Adrenal gland (tissue), 12 donors: ENCODE data around the gene LPP. TPM values are rescaled to one million over a fixed set of nuclear protein-coding genes. Genes with fewer than 3 reads are reported as not detected.

Experiments
- DNase-seq, 7 donors: peaks; one replicate each; pipeline ENCODE4 v3.0.0-alpha.2; 2019 to 2020
- H3K27ac ChIP-seq, 5 donors: fragments of 200-600 bp; sonication (generic) in 4 of 5; 1 replicate in 3 of 5; 2 replicates in 2 of 5; pipeline versions ENCODE4 v1.5.1 to v1.8.0; 2016 to 2020; ENCODE audit warnings: mild to moderate bottlenecking in 1 of 5
- H3K27me3 ChIP-seq: fragments of 200-600 bp; 2 replicates; pipeline ENCODE4 v1.8.0; 2021
- H3K36me3 ChIP-seq, 2 donors: fragments of 200-600 bp; replicated peaks in 1 of 2; 1 replicate in 1 of 2; 2 replicates in 1 of 2; pipeline versions ENCODE4 v1.5.1 to v1.8.0; 2018 to 2022
- H3K4me1 ChIP-seq, 2 donors: fragments of 200-600 bp; replicated peaks in 1 of 2; 1 replicate in 1 of 2; 2 replicates in 1 of 2; pipeline versions ENCODE4 v1.5.1 to v1.8.0; 2018 to 2021
- H3K4me3 ChIP-seq, 4 donors: fragments of 200-600 bp; sonication (generic) in 3 of 4; one replicate each; pipeline ENCODE4 v1.5.1; 2016 to 2018
- H3K9me3 ChIP-seq, 3 donors: fragments of 200-600 bp; sonication (generic) in 1 of 3; replicated peaks in 1 of 3; 1 replicate in 2 of 3; 2 replicates in 1 of 3; pipeline versions ENCODE4 v1.5.1 to v1.8.0; 2016 to 2021
- POLR2A ChIP-seq, 2 donors: fragments of 450-650 bp; IDR thresholded peaks; one replicate each; pipeline ENCODE4 v1.6.1; 2017; ENCODE audit warnings: antibody characterized with exemption in 2 of 2, mild to moderate bottlenecking in 2 of 2, moderate library complexity in 1 of 2
- WGBS, 4 donors: extraction: QIAGEN DNeasy Blood & Tissue Kit in 2 of 4; methylation state at CpG; one replicate each; pipeline versions ENCODE4 v1.1.5 to v1.1.7; 2013 to 2017; 5-methylcytosine and 5-hydroxymethylcytosine counted together
- intact Hi-C, 2 donors: fragments of 100-400 bp; cut with DNase I; formaldehyde crosslinking; loops; one replicate each; pipeline versions ENCODE4 v1.14.1 to v1.15.0; 2022 to 2023
- polyA plus RNA-seq, 3 donors: library from polyadenylated mRNA; stranded (reverse); fragments of 200-250 nt in 2 of 3; fragments of 350-450 nt in 1 of 3; fragmentation: Illumina TruSeq in 1 of 3; extraction: RNeasy Lipid Tissue Mini Kit (QIAGEN cat#74804) in 1 of 3; gene quantifications; one replicate each; pipeline ENCODE4 v1.2.3, GENCODE V29; 2013 to 2014
- total RNA-seq, 9 donors: library from RNA; depleted of rRNA in 4 of 9; stranded (reverse); fragments of >200 nt in 4 of 9; fragments of 120-200 nt in 1 of 9; fragmentation: NEBNext Ultra II Directional in 1 of 9; extraction: Animal tissue kit (Norgen Biotek cat#: 25700) in 1 of 9; gene quantifications; one replicate each; pipeline versions ENCODE4 v1.1.0 to v1.2.4, GENCODE V29; 2013 to 2023
- TF ChIP-seq, protein P1 (sequence below), 6 experiments: fragments of 450-650 bp in 4 of 6; fragments of 200-600 bp in 2 of 6; sonication (generic) in 1 of 6; IDR thresholded peaks; 1 replicate in 5 of 6; 2 replicates in 1 of 6; pipeline versions ENCODE4 v1.5.1 to v1.8.0; 2016 to 2021; ENCODE audit warnings: antibody characterized with exemption in 6 of 6, mild to moderate bottlenecking in 2 of 6, moderate library complexity in 1 of 6
- donor health status: healthy with polysubstance abuse.
- donor health status: Bipolar disorder and iron deficiency.
- donor health status: DM: yes; HTN: yes; CAD: no.
- donor health status: DM: no; HTN: no; CAD: no.
- donor health status: DM: no; HTN: no; CAD: no.
- donor health status: DM: yes; HTN: yes; CAD: no.

The LPP gene
- total and polyA plus RNA-seq, 12 donors, result 7.0 to 170 (median 101) TPM

DNA sequence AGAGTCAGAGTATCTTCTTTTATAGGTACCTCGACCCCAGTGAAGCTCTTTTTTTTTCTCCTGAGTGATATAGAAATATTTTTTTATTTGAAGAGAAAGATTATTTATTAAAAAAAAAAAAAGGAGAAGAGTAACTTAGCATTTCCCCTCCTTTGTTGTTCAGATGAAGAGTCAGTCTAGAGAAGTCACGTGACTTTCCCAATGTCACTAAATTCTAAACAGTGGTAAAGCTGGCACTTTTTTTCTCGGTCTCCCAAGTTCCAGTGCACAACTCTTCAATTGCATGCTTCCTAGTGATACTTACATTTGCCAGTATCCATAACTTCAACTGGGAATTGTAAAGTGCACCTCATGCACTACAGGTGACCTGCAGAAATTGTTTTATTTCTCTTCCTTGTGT lies 448.7 kb downstream of the LPP start:
- DNase-seq, result no peak
- no peaks in the 10 kb centered on the region for H3K9me3 ChIP-seq
- 86 to 93% (median 92%) methylated on average over 3 of the region's 3 CpGs for WGBS, 4 donors
- intact Hi-C loops, result no loop called here
- H3K27ac ChIP-seq, result no peak overlapping the region
- no peak for TF ChIP-seq POLR2A (IDR thresholded peaks at IDR 0.05)
- TF ChIP-seq, protein P1, sequence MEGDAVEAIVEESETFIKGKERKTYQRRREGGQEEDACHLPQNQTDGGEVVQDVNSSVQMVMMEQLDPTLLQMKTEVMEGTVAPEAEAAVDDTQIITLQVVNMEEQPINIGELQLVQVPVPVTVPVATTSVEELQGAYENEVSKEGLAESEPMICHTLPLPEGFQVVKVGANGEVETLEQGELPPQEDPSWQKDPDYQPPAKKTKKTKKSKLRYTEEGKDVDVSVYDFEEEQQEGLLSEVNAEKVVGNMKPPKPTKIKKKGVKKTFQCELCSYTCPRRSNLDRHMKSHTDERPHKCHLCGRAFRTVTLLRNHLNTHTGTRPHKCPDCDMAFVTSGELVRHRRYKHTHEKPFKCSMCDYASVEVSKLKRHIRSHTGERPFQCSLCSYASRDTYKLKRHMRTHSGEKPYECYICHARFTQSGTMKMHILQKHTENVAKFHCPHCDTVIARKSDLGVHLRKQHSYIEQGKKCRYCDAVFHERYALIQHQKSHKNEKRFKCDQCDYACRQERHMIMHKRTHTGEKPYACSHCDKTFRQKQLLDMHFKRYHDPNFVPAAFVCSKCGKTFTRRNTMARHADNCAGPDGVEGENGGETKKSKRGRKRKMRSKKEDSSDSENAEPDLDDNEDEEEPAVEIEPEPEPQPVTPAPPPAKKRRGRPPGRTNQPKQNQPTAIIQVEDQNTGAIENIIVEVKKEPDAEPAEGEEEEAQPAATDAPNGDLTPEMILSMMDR (IDR thresholded peaks at IDR 0.05), result no peak
- H3K36me3 ChIP-seq, result no peaks in the 10 kb centered on the region
- no peaks in the 10 kb centered on the region for H3K27me3 ChIP-seq
- peaks cover 0 to 14% of the 10 kb centered on the region in 2 donors for H3K4me1 ChIP-seq
- H3K4me3 ChIP-seq, result no peak overlapping the region

DNA sequence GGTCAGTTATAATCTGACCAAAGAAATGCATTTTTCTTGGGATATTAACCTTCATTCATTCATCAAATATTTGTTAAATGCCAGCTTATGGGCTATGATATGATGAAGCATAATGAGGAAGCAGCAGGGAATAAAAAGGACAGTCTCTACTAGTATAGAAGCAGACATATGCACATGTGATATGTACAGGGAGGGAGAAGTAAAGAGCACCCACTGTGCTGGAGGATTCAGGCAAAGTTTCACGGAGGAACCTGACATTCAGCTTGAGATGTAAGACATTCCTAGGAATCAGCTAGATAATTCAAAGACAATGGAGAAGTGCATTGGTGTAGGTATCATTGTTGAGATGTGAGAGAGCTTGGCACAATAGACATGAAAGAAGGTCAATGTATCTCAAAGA lies 450.7 kb downstream of the LPP start:
- H3K27ac ChIP-seq, result no peak overlapping the region
- TF ChIP-seq POLR2A (IDR thresholded peaks at IDR 0.05), result no peak
- TF ChIP-seq, protein P1 (IDR thresholded peaks at IDR 0.05), result no peak
- 74 to 91% (median 85%) methylated on average over 1 of the region's 1 CpG for WGBS, 4 donors
- no peaks in the 10 kb centered on the region for H3K9me3 ChIP-seq
- H3K4me1 ChIP-seq, result peaks cover 0 to 16% of the 10 kb centered on the region in 2 donors
- H3K36me3 ChIP-seq, result peaks cover 0 to 8% of the 10 kb centered on the region in 2 donors
- no peak overlapping the region for H3K4me3 ChIP-seq
- intact Hi-C loops, result no loop called here
- DNase-seq, result no peak
- no peaks in the 10 kb centered on the region for H3K27me3 ChIP-seq

DNA sequence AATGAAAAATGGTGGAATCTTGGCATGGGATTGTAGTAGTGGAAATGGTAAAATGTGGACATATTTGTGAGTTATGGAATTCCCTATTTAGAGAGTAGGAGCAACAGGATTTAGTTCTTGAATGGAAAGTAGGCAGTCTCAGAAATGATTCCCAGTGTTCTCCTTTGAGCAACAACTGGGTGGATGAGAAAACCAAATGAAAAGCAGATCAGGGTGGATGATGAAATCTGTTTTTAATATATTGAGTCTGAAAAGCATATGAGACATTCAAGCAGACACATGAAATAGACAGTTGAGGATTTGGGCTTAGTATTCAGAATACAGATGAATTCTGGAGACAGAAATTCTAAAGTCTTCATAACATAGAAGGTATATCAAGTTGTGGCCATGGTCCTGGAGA lies 451.3 kb downstream of the LPP start:
- H3K36me3 ChIP-seq, result peaks cover 0 to 14% of the 10 kb centered on the region in 2 donors
- H3K27ac ChIP-seq, result no peak overlapping the region
- no peaks in the 10 kb centered on the region for H3K9me3 ChIP-seq
- no peak for DNase-seq
- H3K4me3 ChIP-seq, result no peak overlapping the region
- no peak for TF ChIP-seq POLR2A (IDR thresholded peaks at IDR 0.05)
- TF ChIP-seq, protein P1 (IDR thresholded peaks at IDR 0.05), result no peak
- intact Hi-C loops, result no loop called here
- H3K27me3 ChIP-seq, result no peaks in the 10 kb centered on the region
- H3K4me1 ChIP-seq, result peaks cover 0 to 16% of the 10 kb centered on the region in 2 donors

DNA sequence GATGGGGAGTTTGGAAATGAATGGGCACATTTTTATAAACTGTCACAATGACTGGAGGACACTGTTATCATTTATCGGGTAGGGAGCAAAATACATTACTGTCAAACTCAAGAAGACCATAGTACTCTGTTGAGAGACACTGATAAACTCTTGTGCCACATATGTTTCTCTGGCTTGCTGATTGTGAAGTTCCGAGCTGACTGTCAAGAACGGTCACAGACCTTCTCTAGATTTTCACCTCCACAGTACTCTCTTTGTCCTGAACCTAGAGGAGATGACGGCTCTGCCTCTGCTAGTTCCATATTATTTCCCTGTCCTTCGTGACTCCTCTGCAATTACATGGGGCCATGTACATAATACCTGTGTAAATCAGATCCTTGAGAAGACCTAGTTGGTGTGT lies 451.9 kb downstream of the LPP start:
- Histone ChIP-seq H3K27ac (no peak overlapping the region), H3K4me1 (peaks cover 0 to 16% of the 10 kb centered on the region in 2 donors), H3K9me3 (no peaks in the 10 kb centered on the region), H3K27me3 (no peaks in the 10 kb centered on the region), H3K36me3 (peaks cover 0 to 21% of the 10 kb centered on the region in 2 donors), H3K4me3 (no peak overlapping the region)
- no peak for DNase-seq
- intact Hi-C loops, result no loop called here
- TF ChIP-seq, protein P1 (IDR thresholded peaks at IDR 0.05), result no peak
- TF ChIP-seq POLR2A (IDR thresholded peaks at IDR 0.05), result no peak
- 91 to 96% (median 92%) methylated on average over 5 of the region's 5 CpGs for WGBS, 4 donors
